ENCODE results near the gene KLHL15. TPM values are rescaled to one million over a fixed set of nuclear protein-coding genes. Genes with fewer than 3 reads are reported as not detected.

The KLHL15 gene
- total RNA-seq, 1 donor from 2014 or later: 6.6 TPM

DNA sequence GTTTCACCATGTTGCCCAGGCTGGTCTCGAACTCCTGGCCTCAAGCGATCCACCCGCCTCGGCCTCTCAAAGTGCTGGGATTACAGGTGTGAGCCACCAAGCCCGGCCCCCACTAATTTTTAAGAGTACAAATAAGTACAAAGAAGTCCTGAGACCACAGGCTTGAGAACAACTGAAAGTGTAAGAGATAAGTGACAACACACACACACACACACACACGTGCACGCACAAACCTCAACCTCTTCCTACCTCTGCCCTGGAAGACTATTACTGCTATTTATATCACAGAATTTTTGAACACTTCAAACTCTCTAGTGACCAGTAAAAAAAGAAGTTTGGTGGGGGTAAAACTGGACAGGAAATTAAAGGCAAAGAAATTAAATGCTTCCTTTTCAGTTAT, 7.5 kb downstream of the KLHL15 start:
- Histone ChIP-seq H3K27me3 (ENCODE audit: low read depth) (no peaks in the 10 kb centered on the region), H3K27ac (replicated peaks) (peak overlapping the region; percentile 44), H3K9me3 (replicated peaks) (no peaks in the 10 kb centered on the region), H3K4me3 (no peak overlapping the region), H3K36me3 (no peaks in the 10 kb centered on the region), H3K4me1 (peaks cover 8% of the 10 kb centered on the region)
- intact Hi-C loops (cut with micrococcal nuclease): no loop called here
- TF ChIP-seq, protein P1, sequence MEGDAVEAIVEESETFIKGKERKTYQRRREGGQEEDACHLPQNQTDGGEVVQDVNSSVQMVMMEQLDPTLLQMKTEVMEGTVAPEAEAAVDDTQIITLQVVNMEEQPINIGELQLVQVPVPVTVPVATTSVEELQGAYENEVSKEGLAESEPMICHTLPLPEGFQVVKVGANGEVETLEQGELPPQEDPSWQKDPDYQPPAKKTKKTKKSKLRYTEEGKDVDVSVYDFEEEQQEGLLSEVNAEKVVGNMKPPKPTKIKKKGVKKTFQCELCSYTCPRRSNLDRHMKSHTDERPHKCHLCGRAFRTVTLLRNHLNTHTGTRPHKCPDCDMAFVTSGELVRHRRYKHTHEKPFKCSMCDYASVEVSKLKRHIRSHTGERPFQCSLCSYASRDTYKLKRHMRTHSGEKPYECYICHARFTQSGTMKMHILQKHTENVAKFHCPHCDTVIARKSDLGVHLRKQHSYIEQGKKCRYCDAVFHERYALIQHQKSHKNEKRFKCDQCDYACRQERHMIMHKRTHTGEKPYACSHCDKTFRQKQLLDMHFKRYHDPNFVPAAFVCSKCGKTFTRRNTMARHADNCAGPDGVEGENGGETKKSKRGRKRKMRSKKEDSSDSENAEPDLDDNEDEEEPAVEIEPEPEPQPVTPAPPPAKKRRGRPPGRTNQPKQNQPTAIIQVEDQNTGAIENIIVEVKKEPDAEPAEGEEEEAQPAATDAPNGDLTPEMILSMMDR (IDR thresholded peaks at IDR 0.05; ENCODE audit: borderline replicate concordance): no peak
- no peak for DNase-seq

GRCh38 chrX:24018809-24019208, 8.2 kb downstream of the KLHL15 start:
- H3K27me3 ChIP-seq (ENCODE audit: low read depth): no peaks in the 10 kb centered on the region
- TF ChIP-seq, protein P1 (IDR thresholded peaks at IDR 0.05; ENCODE audit: borderline replicate concordance): no peak

GRCh38 chrX:24017674-24018073, 9.3 kb downstream of the KLHL15 start:
- Histone ChIP-seq H3K9me3 (replicated peaks) (no peaks in the 10 kb centered on the region), H3K4me3 (no peak overlapping the region), H3K4me1 (peaks cover 8% of the 10 kb centered on the region), H3K36me3 (no peaks in the 10 kb centered on the region), H3K27ac (replicated peaks) (no peak overlapping the region), H3K27me3 (ENCODE audit: low read depth) (no peaks in the 10 kb centered on the region)
- intact Hi-C loops (cut with micrococcal nuclease): no loop called here
- TF ChIP-seq, protein P1 (IDR thresholded peaks at IDR 0.05; ENCODE audit: borderline replicate concordance): no peak
- DNase-seq: no peak

More at GRCh38 chrX:24018809-24019208, 8.2 kb downstream of the KLHL15 start:
- intact Hi-C loops (cut with micrococcal nuclease): no loop called here
- DNase-seq: no peak
- H3K27ac ChIP-seq (replicated peaks): no peak overlapping the region
- H3K4me3 ChIP-seq: no peak overlapping the region
- H3K4me1 ChIP-seq: peaks cover 8% of the 10 kb centered on the region
- H3K9me3 ChIP-seq (replicated peaks): no peaks in the 10 kb centered on the region
- H3K36me3 ChIP-seq: no peaks in the 10 kb centered on the region

GRCh38 chrX:24014388-24015018, 12.5 kb downstream of the KLHL15 start:
- H3K27ac ChIP-seq (replicated peaks): peak overlapping the region; percentile 54
- H3K4me1 ChIP-seq: no peaks in the 10 kb centered on the region
- H3K4me3 ChIP-seq: no peak overlapping the region
- H3K27me3 ChIP-seq (ENCODE audit: low read depth): no peaks in the 10 kb centered on the region
- intact Hi-C loops (cut with micrococcal nuclease): no loop called here
- H3K36me3 ChIP-seq: no peaks in the 10 kb centered on the region
- TF ChIP-seq, protein P1 (IDR thresholded peaks at IDR 0.05; ENCODE audit: borderline replicate concordance): no peak
- H3K9me3 ChIP-seq (replicated peaks): no peaks in the 10 kb centered on the region
- DNase-seq: no peak

- no peak overlapping the region for H3K4me3 ChIP-seq
- no peaks in the 10 kb centered on the region for H3K9me3 ChIP-seq (replicated peaks)
- intact Hi-C loops (cut with micrococcal nuclease): no loop called here
- H3K4me1 ChIP-seq: no peaks in the 10 kb centered on the region
- no peak overlapping the region for H3K27ac ChIP-seq (replicated peaks)
- TF ChIP-seq, protein P1 (IDR thresholded peaks at IDR 0.05; ENCODE audit: borderline replicate concordance): no peak
- H3K27me3 ChIP-seq (ENCODE audit: low read depth): no peaks in the 10 kb centered on the region
- no peaks in the 10 kb centered on the region for H3K36me3 ChIP-seq
- DNase-seq: no peak
Observed at GRCh38 chrX:24012266-24012665, 14.7 kb downstream of the KLHL15 start.

Measured in left ventricle myocardium inferior (tissue), 1 donor.